Measurements from ENCODE around the gene CAPN7.

CAPN7 gene

DNA sequence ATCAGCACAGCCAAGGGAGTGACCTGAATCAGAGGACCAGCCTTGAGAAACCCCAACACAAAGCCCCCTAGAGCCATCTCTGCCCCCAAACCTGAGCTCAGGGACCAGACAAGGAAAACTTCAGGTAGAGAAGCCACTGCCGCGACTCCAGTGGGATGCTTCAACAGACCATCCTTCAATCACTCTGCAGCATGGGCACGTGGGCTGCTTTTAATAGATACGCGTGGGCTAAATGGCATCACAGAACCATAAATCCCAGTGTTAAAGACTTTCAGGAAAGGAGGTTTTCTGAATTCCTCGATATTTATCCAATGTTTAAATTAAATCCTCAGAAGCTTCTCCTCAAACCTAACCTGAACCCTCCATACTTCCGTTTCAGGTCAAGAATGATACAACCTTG lies 95.7 kb downstream of the CAPN7 start:
- no peak for DNase-seq

Data from NCI-H2227 treated with DMSO at 0.1 percent for 48 hours (cell line).